G401 (cell line): ENCODE measurements around the gene MARK4. TPM values are rescaled to one million over a fixed set of nuclear protein-coding genes. Genes with fewer than 3 reads are reported as not detected.

Experiments used
- DNase-seq: peaks from one replicate; pipeline ENCODE4 v3.0.0-alpha.2; 2015; ENCODE audit warnings: low spot score
- in situ Hi-C: cut with HindIII; loops from 2 replicates; pipeline ENCODE4 v1.10.0; 2016; ENCODE audit warnings: low sequenced_read_pairs, mixed read lengths
- total RNA-seq: library from RNA; depleted of rRNA; stranded (reverse); fragments of >200 nt; shearing (Covaris generic); gene quantifications from 2 replicates; pipeline ENCODE4 v1.2.3, GENCODE V29; 2014

The MARK4 gene
- total RNA-seq, 1 experiment from 2014 or later = 23.6 TPM

- no peak for DNase-seq
- in situ Hi-C loops = no loop called here
Observed at GRCh38 chr19:45235485-45235884, 15.6 kb upstream of the MARK4 start.

DNA sequence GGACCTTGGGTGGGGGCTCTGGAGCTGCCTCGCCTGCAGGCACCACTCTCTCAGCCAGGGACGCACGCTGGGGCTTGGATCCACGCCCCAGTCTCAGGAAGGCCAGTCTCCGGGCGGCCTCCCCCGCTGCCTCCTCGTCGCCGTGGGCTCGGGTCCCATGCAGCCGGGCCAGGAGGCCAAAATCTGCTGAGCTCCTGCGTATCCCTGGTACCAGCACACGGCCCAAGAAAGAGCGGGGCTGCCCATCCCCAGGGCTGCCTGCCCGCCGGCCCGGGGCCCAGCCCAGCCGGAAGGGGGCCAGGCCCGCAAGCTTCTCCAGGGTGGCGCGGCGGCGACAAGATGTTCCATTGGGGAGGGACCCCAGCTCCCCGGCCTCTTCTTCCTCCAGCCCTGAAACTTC is 12.5 kb upstream of the MARK4 start:
- no peak for DNase-seq
- in situ Hi-C loops = no loop called here

DNA sequence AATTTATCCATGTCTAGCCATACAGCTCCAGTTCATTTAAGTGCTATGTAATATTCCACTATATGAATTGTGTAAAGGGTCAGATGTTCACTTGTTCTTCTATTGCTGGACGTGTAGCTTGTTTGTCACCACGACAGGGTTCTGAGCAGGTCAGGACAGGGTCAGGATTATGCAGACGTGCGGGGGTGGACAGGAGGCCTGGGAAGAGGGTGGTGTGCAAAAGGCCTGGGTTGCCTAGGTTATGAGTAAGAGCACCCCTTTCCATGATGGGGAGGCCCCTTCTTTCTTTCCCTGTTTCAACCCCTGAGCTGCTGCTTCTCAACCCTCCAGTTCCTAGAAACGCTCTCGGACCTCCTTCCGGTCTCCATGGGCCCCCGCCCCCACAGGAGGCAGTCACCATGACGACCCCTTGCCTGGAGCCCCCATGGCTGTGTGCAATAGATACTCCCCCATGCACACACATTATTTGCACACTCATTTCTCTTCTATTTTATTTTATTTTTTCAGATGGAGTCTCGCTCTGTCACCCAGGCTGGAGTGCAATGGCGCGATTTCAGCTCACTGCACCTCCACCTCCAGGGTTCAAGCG is 7.8 kb upstream of the MARK4 start:
- in situ Hi-C loops = no loop called here
- no peak for DNase-seq

DNA sequence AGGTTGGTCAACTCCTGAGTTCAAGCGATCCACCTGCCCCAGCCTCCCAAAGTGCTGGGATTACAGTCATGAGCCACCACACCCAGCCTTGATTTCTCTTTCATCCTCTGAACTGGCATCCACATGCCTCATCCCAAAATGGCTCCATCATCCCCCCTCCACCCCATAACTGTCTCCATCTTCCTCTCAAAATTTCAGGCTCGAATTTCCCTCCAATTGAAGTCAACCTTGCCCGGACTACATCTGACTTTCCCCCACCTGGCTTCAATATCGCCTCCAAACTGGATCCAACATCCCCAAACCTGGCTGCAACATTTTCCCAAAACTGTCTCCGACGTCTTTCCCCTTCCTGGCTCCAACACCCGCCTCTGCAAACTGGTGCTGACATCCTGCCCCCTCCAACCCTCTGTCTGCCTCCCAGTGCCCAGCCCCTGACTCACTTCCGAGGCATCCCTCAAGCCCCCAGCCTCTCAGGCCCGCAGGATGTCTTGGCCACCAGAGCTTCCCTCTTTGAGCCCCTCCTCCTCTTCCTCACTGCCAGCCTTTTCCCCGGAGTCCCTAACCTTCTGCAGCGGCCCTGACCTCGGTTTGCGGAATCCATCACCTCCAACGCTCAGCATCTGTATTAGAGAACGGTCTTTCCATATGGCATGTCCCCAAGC is 6.8 kb upstream of the MARK4 start:
- in situ Hi-C loops = no loop called here
- DNase-seq = no peak

DNA sequence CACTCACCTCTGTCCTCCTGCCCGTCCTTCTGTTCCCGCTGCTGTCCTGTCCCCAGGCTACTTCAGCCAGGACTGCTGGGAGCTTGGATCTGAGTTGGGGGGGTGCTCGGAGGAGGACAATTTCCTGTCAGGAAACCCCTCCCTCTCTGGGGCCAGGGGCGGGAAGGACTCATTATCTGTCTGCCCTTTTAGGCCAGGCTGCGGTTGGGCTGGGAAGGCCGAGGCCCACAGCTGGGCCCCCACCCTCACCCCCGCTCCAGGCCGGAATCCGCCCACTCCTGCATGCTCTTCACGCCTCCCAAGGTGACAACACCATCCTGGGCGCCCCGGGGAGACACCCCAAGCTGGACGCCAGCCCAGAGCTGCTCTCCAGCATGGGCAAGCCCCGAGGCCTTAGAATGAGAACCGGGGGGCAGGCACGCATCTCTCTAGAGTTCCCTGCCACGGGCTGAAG is 5.7 kb upstream of the MARK4 start, which contains the start of gene EXOC3L2:
Gene EXOC3L2 (minus strand): TSS at position 74 of the 454 bp plus-strand sequence. CDS start 6,362 bp downstream, outside the sequence.
- in situ Hi-C loops = no loop called here
- DNase-seq = no peak

DNA sequence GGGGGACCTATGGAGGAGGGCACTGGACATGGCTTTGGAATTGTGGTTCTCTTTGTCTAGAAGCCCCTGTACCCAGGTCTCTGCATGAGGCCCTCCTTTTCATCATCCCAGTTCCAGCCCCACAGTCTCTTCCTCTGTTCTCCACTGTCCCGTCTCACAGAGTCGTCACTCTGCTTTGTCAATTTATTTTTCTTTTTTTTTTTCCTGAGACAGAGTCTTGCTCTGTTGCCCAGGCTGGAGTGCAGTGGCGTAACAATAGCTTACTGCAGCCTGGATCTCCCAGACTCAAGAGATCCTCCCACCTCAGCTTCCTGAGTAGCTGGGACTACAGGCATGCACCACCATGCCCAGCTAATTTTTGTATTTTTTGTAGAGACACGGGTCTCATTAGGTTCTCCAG is 5.2 kb upstream of the MARK4 start:
- in situ Hi-C loops = no loop called here
- no peak for DNase-seq

DNA sequence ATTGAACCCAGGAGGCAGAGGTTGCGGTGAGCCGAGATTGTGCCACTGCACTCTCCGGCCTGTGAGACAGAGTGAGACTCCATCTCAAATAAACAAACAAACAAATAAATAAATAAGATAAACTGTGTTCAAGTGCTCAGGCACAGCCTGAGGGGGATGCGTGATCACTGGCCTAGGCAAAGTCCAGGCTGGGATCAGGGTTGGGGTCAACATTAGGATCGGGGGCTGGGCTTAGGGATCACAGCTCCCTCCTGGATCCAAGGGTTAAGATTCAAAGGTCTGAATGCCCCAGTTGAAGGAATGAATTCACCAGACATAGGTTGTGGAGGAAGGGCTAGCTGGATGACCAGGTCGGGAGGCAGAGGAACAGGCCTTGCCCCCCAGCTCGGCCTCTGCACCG is 3.9 kb upstream of the MARK4 start:
- DNase-seq = no peak
- in situ Hi-C loops = no loop called here

DNA sequence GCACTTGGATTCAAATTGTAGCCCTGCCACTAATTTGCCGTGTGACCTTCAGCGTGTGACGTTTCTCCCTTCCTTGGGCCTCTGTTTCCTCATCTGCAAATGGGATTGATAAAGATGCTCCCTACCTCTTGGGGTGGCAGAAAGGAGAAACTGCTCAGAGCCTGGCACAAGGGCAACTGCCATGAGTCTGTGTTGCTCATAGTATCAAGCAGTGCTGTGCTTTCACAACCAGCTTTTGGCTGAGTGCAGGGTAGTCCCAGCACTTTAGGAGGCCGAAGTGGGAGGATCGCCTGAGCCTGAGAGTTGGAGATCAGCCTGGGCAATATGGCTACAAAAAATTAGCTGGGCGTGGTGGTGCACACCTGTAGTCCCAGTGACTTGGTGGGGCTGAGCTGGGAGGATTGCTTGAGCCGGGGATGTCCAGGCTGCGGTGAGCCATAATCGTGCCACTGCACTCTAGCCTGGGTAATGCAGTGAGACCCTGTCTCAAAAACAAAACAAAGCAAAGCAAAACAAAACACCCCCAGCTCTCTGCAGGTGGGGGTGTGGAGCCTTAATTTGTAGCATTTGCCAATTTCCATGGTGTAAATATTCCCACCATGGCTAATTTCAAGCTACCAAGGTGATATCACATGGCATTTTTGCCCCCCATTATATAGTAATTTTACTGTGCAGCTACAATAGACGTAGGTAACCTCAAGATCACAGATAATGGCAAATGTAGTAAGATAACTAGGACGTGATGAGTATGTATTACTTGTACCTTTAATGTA is 1.6 kb upstream of the MARK4 start:
- in situ Hi-C loops = no loop called here
- DNase-seq = no peak

GRCh38 chr19:45250216-45250831 is 747 bp upstream of the MARK4 start:
- no peak for DNase-seq
- in situ Hi-C loops = no loop called here

- in situ Hi-C loops = no loop called here
- no peak for DNase-seq
Observed at GRCh38 chr19:45251452-45252354, 632 bp downstream of the MARK4 start.

- DNase-seq = no peak
- in situ Hi-C loops = no loop called here
Observed at GRCh38 chr19:45253396-45254027, 2.4 kb downstream of the MARK4 start.

GRCh38 chr19:45254044-45254531 is 3.0 kb downstream of the MARK4 start:
- in situ Hi-C loops = no loop called here
- DNase-seq = no peak

- in situ Hi-C loops = no loop called here
- DNase-seq = no peak
Observed at GRCh38 chr19:45255611-45256157, 4.6 kb downstream of the MARK4 start.

GRCh38 chr19:45256836-45257235 is 5.8 kb downstream of the MARK4 start:
- in situ Hi-C loops = no loop called here
- no peak for DNase-seq

- in situ Hi-C loops = no loop called here
Observed at GRCh38 chr19:45258862-45259261, 7.8 kb downstream of the MARK4 start.

DNA sequence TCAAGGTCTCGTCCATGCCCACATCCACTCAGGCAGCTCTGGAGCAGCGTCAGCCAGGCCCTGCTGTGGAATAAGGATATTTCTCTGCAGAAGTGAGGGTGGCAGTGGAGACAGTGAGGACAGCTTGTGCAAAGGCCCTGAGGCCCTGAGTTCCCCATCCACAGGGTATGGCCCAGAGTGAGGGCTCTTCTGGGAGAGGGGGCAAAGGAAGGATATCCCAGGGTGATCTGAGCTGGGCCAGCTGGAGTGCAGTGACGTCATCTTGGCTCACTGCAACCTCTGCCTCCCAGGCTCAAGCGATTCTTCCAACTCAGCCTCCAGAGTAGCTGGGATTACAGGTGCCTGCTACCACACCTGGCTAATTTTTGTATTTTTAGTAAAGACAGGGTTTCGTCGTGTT is 11.5 kb downstream of the MARK4 start:
- in situ Hi-C loops = no loop called here
- DNase-seq = no peak

More at GRCh38 chr19:45258862-45259261, 7.8 kb downstream of the MARK4 start:
- no peak for DNase-seq

DNA sequence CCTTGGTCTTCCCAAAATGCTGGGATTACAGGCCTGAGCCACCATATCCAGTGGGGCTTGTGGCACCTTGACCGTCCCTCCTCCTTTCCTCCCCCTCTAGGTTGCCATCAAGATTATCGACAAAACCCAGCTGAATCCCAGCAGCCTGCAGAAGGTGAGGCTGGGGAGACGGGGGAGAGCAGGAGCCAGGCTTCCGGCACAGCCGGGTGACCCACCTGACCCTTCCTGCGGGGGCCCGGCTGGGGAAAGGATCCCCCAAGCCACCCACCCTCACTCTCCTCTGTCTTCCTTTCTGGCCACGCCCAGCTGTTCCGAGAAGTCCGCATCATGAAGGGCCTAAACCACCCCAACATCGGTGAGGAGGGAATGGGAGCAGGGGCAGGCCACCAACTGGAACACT is 11.9 kb downstream of the MARK4 start:
- in situ Hi-C loops = no loop called here
- no peak for DNase-seq

DNA sequence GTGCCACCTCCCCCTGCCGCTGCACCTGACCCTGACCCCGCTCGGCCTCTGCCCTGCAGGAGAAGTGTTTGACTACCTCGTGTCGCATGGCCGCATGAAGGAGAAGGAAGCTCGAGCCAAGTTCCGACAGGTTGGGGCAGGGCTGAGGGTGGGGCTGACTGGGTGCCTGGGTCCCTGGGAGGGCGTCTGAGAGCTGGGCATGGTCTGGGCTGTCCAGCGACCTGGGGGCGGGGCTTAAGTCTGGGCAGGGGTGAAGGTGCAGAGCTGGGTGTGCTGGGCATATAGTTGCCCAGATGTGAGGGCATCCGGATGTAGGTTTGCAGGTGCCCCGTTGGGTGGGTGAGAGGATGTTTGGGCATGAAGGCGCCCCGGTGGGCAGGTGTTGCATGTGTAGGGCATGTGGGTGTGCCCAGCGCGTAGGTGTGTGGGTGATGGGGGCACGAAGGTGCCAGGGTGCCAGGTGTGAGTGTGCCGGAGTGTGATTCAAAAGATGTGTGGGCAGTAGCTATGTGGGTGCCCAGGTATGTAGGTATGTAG is 13.8 kb downstream of the MARK4 start:
- in situ Hi-C loops = no loop called here
- DNase-seq = no peak
